ENCODE results near the gene TANC1.

- TF ChIP-seq, protein P1, sequence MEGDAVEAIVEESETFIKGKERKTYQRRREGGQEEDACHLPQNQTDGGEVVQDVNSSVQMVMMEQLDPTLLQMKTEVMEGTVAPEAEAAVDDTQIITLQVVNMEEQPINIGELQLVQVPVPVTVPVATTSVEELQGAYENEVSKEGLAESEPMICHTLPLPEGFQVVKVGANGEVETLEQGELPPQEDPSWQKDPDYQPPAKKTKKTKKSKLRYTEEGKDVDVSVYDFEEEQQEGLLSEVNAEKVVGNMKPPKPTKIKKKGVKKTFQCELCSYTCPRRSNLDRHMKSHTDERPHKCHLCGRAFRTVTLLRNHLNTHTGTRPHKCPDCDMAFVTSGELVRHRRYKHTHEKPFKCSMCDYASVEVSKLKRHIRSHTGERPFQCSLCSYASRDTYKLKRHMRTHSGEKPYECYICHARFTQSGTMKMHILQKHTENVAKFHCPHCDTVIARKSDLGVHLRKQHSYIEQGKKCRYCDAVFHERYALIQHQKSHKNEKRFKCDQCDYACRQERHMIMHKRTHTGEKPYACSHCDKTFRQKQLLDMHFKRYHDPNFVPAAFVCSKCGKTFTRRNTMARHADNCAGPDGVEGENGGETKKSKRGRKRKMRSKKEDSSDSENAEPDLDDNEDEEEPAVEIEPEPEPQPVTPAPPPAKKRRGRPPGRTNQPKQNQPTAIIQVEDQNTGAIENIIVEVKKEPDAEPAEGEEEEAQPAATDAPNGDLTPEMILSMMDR (IDR thresholded peaks at IDR 0.05) = no peak
- TF ChIP-seq POLR2A (IDR thresholded peaks at IDR 0.05) (no peak), POLR2AphosphoS5 (IDR thresholded peaks at IDR 0.05; ENCODE audit: insufficient read depth in 1 of 2, low read depth in 1 of 2) (no peak)
Measured at GRCh38 chr2:159186462-159186861, 218.0 kb downstream of the TANC1 start.

Data from vagina (tissue), 2 donors.